GM12801 (cell line): Measurements from ENCODE around the gene MFSD1.

Experiments
- CTCF ChIP-seq: IDR thresholded peaks from one replicate; pipeline ENCODE4 v1.5.1; 2011; ENCODE audit warnings: control low read depth; ENCODE audit not compliant: insufficient read length; ENCODE audit errors: extremely low read depth

Gene MFSD1

GRCh38 chr3:158801696-158802408 is at the start of gene MFSD1:
TSS of gene MFSD1 (plus strand) at chr3:158802054. CDS start at chr3:158802153, 99 bp downstream.
- no peak for TF ChIP-seq CTCF

- no peak for TF ChIP-seq CTCF
These were observed 48.0 kb upstream of the MFSD1 start for GRCh38 chr3:158753854-158754253.

- TF ChIP-seq CTCF = no peak
These were observed 46.4 kb upstream of the MFSD1 start for GRCh38 chr3:158755421-158755820.

GRCh38 chr3:158761350-158761749 is 40.5 kb upstream of the MFSD1 start:
- TF ChIP-seq CTCF = no peak

GRCh38 chr3:158762701-158763100 is 39.2 kb upstream of the MFSD1 start:
- TF ChIP-seq CTCF = no peak

- TF ChIP-seq CTCF = no peak
These were observed 38.4 kb upstream of the MFSD1 start for GRCh38 chr3:158763421-158763820.

GRCh38 chr3:158765518-158766205 is 36.2 kb upstream of the MFSD1 start:
- no peak for TF ChIP-seq CTCF
